ENCODE measurements around the gene PER1. TPM values are rescaled to one million over a fixed set of nuclear protein-coding genes. Genes with fewer than 3 reads are reported as not detected.

Gene PER1
- total and polyA plus RNA-seq, 9 of the 15 experiments (the other 6 are each of a cell fraction or from before 2014, with no cell fraction given), result 0.13 to 26.0 (median 3.4) TPM

DNA sequence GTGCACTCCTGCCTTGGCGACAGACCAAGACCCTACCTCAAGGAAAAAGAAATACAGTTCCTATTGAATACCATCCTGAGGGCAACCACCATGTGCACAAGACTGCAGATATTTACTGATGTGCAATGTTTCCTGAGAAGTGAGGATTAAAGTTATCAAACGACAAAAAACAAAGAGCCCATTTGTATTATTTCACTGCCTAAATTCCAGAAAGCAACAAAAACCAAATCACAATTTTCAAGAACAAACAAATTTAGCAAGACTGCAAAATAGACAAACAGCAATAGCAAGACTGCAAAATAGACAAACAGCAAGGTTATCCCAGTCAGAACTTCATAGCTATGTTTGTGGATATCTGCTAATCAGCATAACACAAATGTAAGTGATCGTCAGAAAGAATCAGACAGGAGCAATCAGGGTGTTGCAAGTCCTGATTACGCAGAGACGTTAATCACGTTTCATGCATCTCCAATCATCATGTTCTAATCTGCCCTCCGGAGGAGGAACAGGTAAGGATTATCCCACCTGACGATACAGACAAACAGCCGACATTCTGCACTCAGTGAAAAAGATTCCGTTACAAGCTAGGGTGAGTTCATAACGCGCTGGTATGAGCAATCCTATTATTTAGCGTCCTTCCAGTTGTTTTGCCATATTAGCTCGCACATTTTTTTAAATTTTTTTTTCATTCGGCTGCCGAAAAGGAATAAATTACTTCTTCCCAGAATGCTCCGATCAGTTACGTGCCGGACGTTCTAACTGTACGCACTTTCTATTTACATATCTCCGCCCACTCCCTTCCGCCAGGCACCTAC is 21.1 kb upstream of the PER1 start (continued):
- TF ChIP-seq, protein P1, sequence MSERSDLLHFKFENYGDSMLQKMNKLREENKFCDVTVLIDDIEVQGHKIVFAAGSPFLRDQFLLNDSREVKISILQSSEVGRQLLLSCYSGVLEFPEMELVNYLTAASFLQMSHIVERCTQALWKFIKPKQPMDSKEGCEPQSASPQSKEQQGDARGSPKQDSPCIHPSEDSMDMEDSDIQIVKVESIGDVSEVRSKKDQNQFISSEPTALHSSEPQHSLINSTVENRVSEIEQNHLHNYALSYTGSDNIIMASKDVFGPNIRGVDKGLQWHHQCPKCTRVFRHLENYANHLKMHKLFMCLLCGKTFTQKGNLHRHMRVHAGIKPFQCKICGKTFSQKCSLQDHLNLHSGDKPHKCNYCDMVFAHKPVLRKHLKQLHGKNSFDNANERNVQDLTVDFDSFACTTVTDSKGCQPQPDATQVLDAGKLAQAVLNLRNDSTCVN (CRISPR knock-in tag; IDR thresholded peaks at IDR 0.05), result peak; percentile 99
- TF ChIP-seq ZNF644 (tag; IDR thresholded peaks at IDR 0.05; ENCODE audit: low read depth), result peak; percentile 72; the same call in 1 of the 2 replicates
- TF ChIP-seq ZNF197 (CRISPR knock-in tag; IDR thresholded peaks at IDR 0.05; ENCODE audit: low read depth), result no peak
- no peak for TF ChIP-seq TEAD2 (tag; IDR thresholded peaks at IDR 0.05)
- TF ChIP-seq, protein P2, sequence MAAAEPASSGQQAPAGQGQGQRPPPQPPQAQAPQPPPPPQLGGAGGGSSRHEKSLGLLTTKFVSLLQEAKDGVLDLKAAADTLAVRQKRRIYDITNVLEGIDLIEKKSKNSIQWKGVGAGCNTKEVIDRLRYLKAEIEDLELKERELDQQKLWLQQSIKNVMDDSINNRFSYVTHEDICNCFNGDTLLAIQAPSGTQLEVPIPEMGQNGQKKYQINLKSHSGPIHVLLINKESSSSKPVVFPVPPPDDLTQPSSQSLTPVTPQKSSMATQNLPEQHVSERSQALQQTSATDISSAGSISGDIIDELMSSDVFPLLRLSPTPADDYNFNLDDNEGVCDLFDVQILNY (CRISPR knock-in tag; IDR thresholded peaks at IDR 0.05), result peak; percentile 87
- no peak for TF ChIP-seq MTF1 (CRISPR knock-in tag; IDR thresholded peaks at IDR 0.05; ENCODE audit: borderline replicate concordance)
- TF ChIP-seq RB1 (IDR thresholded peaks at IDR 0.05; ENCODE audit: low read depth), result peak; percentile 78
- peak; percentile 100 for TF ChIP-seq GTF2E2 (tag; IDR thresholded peaks at IDR 0.05)
- peak; percentile 96 for TF ChIP-seq TEAD4 (IDR thresholded peaks at IDR 0.05; ENCODE audit: low read length)
- no peak for TF ChIP-seq TEAD4 (CRISPR knock-in tag; IDR thresholded peaks at IDR 0.05; ENCODE audit: borderline replicate concordance)
- peak; percentile 85; the same call in 1 of the 2 replicates for TF ChIP-seq PTBP1 (IDR thresholded peaks at IDR 0.05; ENCODE audit: low read depth, low read length)
- TF ChIP-seq HDAC1 (IDR thresholded peaks at IDR 0.05), result peak; percentile 61 to 92; a peak in 3 of 4 replicates
- TF ChIP-seq SRSF3 (IDR thresholded peaks at IDR 0.05; ENCODE audit: insufficient read depth, low read length), result no peak
- TF ChIP-seq TAF9B (IDR thresholded peaks at IDR 0.05; ENCODE audit: partially characterized antibody), result peak; percentile 97
- TF ChIP-seq, protein P3, sequence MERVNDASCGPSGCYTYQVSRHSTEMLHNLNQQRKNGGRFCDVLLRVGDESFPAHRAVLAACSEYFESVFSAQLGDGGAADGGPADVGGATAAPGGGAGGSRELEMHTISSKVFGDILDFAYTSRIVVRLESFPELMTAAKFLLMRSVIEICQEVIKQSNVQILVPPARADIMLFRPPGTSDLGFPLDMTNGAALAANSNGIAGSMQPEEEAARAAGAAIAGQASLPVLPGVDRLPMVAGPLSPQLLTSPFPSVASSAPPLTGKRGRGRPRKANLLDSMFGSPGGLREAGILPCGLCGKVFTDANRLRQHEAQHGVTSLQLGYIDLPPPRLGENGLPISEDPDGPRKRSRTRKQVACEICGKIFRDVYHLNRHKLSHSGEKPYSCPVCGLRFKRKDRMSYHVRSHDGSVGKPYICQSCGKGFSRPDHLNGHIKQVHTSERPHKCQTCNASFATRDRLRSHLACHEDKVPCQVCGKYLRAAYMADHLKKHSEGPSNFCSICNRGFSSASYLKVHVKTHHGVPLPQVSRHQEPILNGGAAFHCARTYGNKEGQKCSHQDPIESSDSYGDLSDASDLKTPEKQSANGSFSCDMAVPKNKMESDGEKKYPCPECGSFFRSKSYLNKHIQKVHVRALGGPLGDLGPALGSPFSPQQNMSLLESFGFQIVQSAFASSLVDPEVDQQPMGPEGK (CRISPR knock-in tag; IDR thresholded peaks at IDR 0.05; ENCODE audit: borderline replicate concordance), result peak; percentile 93
- TF ChIP-seq, protein P4, sequence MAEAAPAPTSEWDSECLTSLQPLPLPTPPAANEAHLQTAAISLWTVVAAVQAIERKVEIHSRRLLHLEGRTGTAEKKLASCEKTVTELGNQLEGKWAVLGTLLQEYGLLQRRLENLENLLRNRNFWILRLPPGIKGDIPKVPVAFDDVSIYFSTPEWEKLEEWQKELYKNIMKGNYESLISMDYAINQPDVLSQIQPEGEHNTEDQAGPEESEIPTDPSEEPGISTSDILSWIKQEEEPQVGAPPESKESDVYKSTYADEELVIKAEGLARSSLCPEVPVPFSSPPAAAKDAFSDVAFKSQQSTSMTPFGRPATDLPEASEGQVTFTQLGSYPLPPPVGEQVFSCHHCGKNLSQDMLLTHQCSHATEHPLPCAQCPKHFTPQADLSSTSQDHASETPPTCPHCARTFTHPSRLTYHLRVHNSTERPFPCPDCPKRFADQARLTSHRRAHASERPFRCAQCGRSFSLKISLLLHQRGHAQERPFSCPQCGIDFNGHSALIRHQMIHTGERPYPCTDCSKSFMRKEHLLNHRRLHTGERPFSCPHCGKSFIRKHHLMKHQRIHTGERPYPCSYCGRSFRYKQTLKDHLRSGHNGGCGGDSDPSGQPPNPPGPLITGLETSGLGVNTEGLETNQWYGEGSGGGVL (CRISPR knock-in tag; IDR thresholded peaks at IDR 0.05), result no peak
- TF ChIP-seq RCOR1 (IDR thresholded peaks at IDR 0.05; ENCODE audit: borderline replicate concordance in 1 of 2, low read depth in 2 of 2, low read length in 2 of 2), result peak; percentile 67 to 70; a peak in 3 of 4 replicates
- TF ChIP-seq YY1 (IDR thresholded peaks at IDR 0.05; ENCODE audit: borderline replicate concordance in 1 of 3, control insufficient read depth in 1 of 3, extremely low read depth in 1 of 3, insufficient read depth in 3 of 3, insufficient read length in 1 of 3, insufficient replicate concordance in 2 of 3, low read depth in 1 of 3, low read length in 2 of 3), result peak in 1 of 3 experiments; percentile 80
- peak; percentile 49 for TF ChIP-seq NEUROD1 (IDR thresholded peaks at IDR 0.05; ENCODE audit: borderline replicate concordance, low read depth, low read length, partially characterized antibody)
- TF ChIP-seq RBM34 (IDR thresholded peaks at IDR 0.05; ENCODE audit: borderline replicate concordance, insufficient read depth, low read length), result no peak

Data from K562 (cell line).